GM19463 (cell line): ENCODE measurements around the gene FOXN1.
A peak's percentile ranks its signal among the peaks of the same experiment; 100 is the strongest.
"Not testable (repeated sequence)": the region's sequence is repeated elsewhere in the genome, so short reads cannot be mapped to it uniquely, and the experiment has no call there.

Source experiments
- ATAC-seq: cut with Tn5 transposase; IDR thresholded peaks from one replicate; pipeline ENCODE4 v1.9.1; 2021; ENCODE audit warnings: mild to moderate bottlenecking, moderate library complexity; ENCODE audit not compliant: unreplicated experiment

FOXN1 gene

GRCh38 chr17:28499684-28500357 is 6.3 kb upstream of the FOXN1 start:
- no peak for ATAC-seq

GRCh38 chr17:28500712-28501379 is 5.3 kb upstream of the FOXN1 start:
- ATAC-seq, result peak; percentile 86

- ATAC-seq, result no peak
These were observed 4.5 kb upstream of the FOXN1 start for GRCh38 chr17:28501421-28502284.

- no peak for ATAC-seq
These were observed 2.7 kb upstream of the FOXN1 start for GRCh38 chr17:28503420-28503819.

- no peak for ATAC-seq
These were observed 777 bp downstream of the FOXN1 start for GRCh38 chr17:28506763-28507487.

GRCh38 chr17:28507567-28508203 is 1.5 kb downstream of the FOXN1 start:
- no peak for ATAC-seq

GRCh38 chr17:28508211-28508724 is 2.1 kb downstream of the FOXN1 start:
- ATAC-seq, result no peak

GRCh38 chr17:28509789-28510188 is 3.6 kb downstream of the FOXN1 start:
- ATAC-seq, result no peak

- no peak for ATAC-seq
These were observed 5.8 kb downstream of the FOXN1 start for GRCh38 chr17:28511858-28512461.

GRCh38 chr17:28513476-28513875 is 7.3 kb downstream of the FOXN1 start:
- no peak for ATAC-seq

- ATAC-seq, result no peak
These were observed 8.4 kb downstream of the FOXN1 start for GRCh38 chr17:28514561-28515002.

- no peak for ATAC-seq
These were observed 9.4 kb downstream of the FOXN1 start for GRCh38 chr17:28515518-28515917.

- ATAC-seq, result no peak
These were observed 12.0 kb downstream of the FOXN1 start for GRCh38 chr17:28518132-28518531.

GRCh38 chr17:28518578-28518977 is 12.4 kb downstream of the FOXN1 start:
- ATAC-seq, result no peak

GRCh38 chr17:28519236-28519635 is 13.1 kb downstream of the FOXN1 start:
- ATAC-seq, result no peak

- no peak for ATAC-seq
These were observed 14.5 kb downstream of the FOXN1 start for GRCh38 chr17:28520687-28521086.

- no peak for ATAC-seq
These were observed 15.3 kb downstream of the FOXN1 start for GRCh38 chr17:28521311-28522085.

GRCh38 chr17:28522281-28522680 is 16.1 kb downstream of the FOXN1 start:
- not testable (repeated sequence) for ATAC-seq

GRCh38 chr17:28523186-28523585 is 17.0 kb downstream of the FOXN1 start:
- ATAC-seq, result no peak
